H1 (cell line): Measurements from ENCODE around the gene PATJ. TPM values are rescaled to one million over a fixed set of nuclear protein-coding genes. Genes with fewer than 3 reads are reported as not detected.

ENCODE experiments used
- CEBPB ChIP-seq: IDR thresholded peaks from 2 replicates; pipeline ENCODE4 v1.6.1; 2012; ENCODE audit warnings: low read depth, low read length
- RAD21 ChIP-seq, 2 experiments: IDR thresholded peaks in 1 of 2; conservative IDR thresholded peaks in 1 of 2; 2 replicates each; pipeline ENCODE4 v1.6.1; 2011; ENCODE audit warnings: low read depth in 2 of 2, low read length in 2 of 2, improper control_type of control experiment in 1 of 2, inconsistent platforms in 1 of 2, mild to moderate bottlenecking in 1 of 2, moderate library complexity in 1 of 2
- polyA plus RNA-seq, 7 experiments: library from polyadenylated mRNA; depleted of rRNA in 3 of 7; stranded (reverse) in 5 of 7; unstranded in 2 of 7; fragments of >200 nt in 5 of 7; fragments of 200-250 nt in 2 of 7; gene quantifications; 1 replicate in 5 of 7; 2 replicates in 1 of 7; 4 replicates in 1 of 7; pipeline versions ENCODE4 v1.2.1 to v1.2.3, GENCODE V29; 2011 to 2013; ENCODE audit warnings: missing spikeins in 2 of 7, mixed read lengths in 2 of 7
- total RNA-seq: library from RNA; stranded (reverse); fragmentation: NEBNext Ultra II Directional; extraction: Animal tissue kit (Norgen Biotek cat#: 25700); gene quantifications from 2 replicates; pipeline ENCODE4 v1.2.1, GENCODE V29; 2021
- TF ChIP-seq, protein P1 (sequence below): IDR thresholded peaks from 2 replicates; pipeline ENCODE4 v1.6.1; 2011; ENCODE audit warnings: low read depth, mild to moderate bottlenecking, low read length; ENCODE audit not compliant: insufficient read depth

Gene PATJ
- total and polyA plus RNA-seq, 2 of the 8 experiments (the other 6 are each of a cell fraction or from before 2014, with no cell fraction given), result 8.2 to 55.6 TPM

DNA sequence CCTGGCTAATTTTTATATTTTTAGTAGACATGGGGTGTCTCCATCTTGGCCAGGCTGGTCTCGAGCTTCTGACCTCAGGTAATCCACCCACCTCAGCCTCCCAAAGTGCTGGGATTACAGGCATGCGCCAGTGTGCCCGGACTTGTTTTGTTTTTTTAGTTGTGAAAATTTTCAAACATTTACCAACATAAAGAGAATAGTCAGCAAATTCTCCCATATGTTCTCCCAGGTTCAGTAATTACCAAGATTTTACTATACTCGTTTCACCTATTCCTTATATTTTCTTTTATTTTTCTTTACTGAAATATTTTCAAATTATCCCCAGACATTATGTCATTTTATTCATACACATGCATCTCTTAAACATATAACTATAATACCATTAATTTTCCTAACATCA is 234.3 kb downstream of the PATJ start (continued):
- TF ChIP-seq CEBPB (no peak), RAD21 (IDR thresholded peaks at IDR 0.05 in 1 of 2, conservative IDR thresholded peaks at IDR 0.05 in 1 of 2; ENCODE audit: low read depth in 2 of 2, low read length in 2 of 2) (no peak)
- TF ChIP-seq, protein P1, sequence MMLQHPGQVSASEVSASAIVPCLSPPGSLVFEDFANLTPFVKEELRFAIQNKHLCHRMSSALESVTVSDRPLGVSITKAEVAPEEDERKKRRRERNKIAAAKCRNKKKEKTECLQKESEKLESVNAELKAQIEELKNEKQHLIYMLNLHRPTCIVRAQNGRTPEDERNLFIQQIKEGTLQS, result no peak
